ENCODE measurements around the gene PQBP1.
A peak's percentile ranks its signal among the peaks of the same experiment; 100 is the strongest.

PQBP1 gene

DNA sequence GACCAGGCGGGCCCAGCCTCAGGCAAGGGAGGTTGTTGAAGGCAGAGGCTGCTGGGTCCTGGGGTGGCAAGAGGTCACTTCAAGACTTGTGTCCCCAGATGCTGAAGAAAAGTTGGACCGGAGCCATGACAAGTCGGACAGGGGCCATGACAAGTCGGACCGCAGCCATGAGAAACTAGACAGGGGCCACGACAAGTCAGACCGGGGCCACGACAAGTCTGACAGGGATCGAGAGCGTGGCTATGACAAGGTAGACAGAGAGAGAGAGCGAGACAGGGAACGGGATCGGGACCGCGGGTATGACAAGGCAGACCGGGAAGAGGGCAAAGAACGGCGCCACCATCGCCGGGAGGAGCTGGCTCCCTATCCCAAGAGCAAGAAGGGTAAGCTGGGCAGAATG lies 4.4 kb downstream of the PQBP1 start:
- no peak for DNase-seq (ENCODE audit: low spot score)

DNA sequence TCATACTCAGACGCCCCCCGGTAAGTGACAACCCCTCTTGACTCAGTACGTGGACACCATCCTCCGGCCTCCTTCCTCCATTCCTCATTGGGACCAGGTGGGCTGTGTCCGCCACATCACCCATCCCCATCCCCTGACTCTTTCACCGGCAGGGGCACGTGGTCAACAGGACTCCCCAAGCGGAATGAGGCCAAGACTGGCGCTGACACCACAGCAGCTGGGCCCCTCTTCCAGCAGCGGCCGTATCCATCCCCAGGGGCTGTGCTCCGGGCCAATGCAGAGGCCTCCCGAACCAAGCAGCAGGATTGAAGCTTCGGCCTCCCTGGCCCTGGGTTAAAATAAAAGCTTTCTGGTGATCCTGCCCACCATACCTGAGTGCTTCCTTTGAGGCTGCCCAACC lies 5.0 kb downstream of the PQBP1 start:
- DNase-seq (ENCODE audit: low spot score): no peak

DNA sequence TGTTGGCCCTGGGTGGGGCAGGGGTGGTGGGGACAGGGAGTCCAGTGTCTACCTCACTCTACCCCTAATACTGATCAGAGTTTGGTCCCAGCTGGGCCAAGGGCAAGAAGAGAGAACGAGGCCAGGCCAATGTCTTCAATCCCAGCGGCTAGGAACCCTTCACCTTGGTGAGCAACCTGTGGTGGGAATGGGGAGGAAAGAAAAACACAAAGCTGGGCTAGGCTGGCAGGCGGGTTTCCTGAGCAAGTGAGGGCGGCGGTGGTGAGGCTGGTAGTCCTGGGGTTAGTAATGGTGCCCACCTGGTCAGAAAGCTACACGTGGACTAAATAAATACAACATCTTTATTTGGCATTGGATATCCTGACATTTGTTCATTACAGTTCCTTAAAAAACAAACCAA lies 5.6 kb downstream of the PQBP1 start:
- no peak for DNase-seq (ENCODE audit: low spot score)

DNA sequence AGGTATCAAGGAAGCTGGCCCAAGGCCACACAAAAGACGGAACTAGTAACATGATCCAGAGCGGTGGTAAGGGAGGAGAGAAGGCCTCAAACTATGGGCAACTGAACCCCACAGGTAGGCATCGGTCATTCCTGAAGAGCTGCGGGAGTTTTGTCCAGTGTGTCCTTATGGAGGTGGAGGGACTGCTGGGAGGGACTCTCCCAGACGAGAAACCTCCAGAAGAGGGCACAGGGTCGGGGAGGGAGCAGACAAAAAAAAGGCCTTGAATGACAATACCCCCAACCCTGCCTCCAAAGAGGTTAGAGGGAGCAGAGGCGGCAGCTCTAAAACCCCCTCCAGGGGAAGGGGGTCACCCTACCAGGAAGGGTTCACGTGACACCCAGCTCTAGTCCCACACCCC lies 6.5 kb downstream of the PQBP1 start:
- DNase-seq (ENCODE audit: low spot score): no peak

- DNase-seq (ENCODE audit: low spot score): no peak
Observed at GRCh38 chrX:48904626-48905025, 6.9 kb downstream of the PQBP1 start.

- DNase-seq (ENCODE audit: low spot score): no peak
Observed at GRCh38 chrX:48905090-48905790, 7.5 kb downstream of the PQBP1 start.

- DNase-seq (ENCODE audit: low spot score): no peak
Observed at GRCh38 chrX:48908600-48908999, 10.9 kb downstream of the PQBP1 start.

GRCh38 chrX:48909703-48910294 lies 12.1 kb downstream of the PQBP1 start:
- DNase-seq (ENCODE audit: low spot score): no peak

- peak; percentile 48 for DNase-seq (ENCODE audit: low spot score)
Observed at GRCh38 chrX:48910926-48911411, 13.2 kb downstream of the PQBP1 start.

DNA sequence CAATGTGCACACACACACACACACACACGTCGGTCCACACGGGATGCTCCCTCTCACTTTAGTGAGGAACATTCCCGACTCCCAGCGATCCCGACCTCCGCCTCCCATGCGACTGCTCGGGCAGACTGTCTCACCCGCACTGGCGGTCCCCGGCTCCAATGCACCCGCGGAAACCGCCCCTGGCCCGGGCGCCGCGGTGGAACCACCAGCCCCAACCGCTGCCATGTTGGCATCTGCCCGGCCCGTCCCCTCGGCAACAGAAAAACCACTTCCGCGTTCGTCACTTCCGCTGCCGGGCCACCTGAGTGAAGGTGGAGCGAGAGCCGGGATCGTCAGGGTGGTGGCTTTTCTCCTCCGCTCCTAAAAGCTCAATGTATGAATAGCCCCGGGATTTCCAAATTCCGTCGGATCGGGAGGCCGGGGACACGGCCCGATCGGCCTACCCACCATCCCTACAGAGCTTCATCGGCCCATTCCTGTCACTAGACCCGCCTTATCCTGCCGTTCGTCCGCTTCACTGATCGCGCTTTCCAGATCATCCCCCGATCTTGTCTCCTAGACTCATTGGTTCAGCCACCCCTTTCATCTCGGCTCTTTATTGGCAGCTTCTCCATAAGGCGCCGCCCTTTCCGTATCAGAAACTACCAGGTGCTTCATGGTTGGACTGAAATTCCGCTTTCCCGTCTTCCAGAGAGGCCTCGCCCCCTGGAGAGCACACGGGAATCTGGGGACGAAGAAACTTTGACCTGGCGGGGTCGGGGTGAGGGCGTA lies 13.9 kb downstream of the PQBP1 start, which contains the start of gene SLC35A2:
Gene SLC35A2 (minus strand): TSS at position 235 of the 771 bp plus-strand sequence. CDS start 10 bp downstream, at position 225.
- DNase-seq (ENCODE audit: low spot score): peak; percentile 83

GRCh38 chrX:48913605-48914366 lies 16.1 kb downstream of the PQBP1 start:
- no peak for DNase-seq (ENCODE audit: low spot score)

DNA sequence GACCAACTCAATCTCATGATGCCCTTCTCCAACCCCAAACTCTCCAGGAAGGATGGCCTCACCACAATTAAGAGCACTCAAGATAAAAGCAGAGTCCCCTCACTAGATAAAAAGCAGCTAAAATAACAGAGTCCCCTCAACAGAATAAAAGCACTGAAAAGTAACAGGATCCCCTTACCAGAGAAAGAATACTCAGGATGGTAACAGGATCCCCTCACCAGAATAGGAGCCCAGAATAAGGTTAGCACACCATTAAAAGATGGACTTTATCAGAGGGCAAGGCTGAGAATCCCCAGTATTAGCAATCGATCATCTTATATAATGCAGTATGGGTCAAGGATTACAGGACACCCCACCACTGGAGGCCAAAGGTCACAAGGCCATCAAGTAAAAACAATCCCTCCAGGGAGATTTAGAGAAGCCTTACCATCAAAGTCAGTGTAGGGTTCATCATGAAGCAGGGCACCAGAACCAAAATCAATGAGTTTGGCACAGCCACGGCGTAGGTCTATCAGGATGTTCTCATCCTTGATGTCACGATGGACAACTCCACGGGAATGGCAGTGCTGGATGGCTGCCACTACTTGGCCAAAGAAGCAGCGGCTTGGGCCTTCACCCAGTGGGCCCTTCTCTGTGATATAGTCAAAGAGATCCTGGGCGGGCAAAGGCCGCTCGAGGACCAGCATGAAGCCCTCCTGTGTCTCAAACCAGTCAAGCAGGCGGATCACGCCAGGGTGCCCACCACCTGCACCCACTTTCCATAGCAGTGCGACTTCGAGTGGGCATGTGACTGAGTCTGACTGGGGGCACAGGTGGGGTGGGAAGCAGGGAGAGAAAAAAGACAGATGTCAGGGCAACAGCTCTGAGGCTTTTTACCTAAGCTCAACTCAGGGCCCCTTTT lies 17.1 kb downstream of the PQBP1 start:
- no peak for DNase-seq (ENCODE audit: low spot score)

- peak; percentile 93 for DNase-seq (ENCODE audit: low spot score)
Observed at GRCh38 chrX:48917139-48918001, 19.6 kb downstream of the PQBP1 start.

DNA sequence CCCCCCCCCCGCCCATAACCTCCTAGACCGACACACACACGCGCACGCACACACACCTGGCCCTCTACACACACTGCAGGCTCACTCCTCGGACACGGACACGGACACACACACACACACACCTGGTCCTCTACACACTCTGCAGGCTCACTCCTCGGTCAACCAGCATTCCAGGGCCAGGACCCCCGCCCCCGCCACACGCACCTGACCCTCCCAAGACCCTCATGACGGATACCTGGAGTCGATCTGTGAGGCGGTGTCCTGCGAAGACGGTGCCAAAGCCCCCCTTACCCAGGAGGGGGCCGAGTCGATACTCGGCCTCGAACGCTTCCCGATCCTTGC lies 20.5 kb downstream of the PQBP1 start:
- no peak for DNase-seq (ENCODE audit: low spot score)

DNA sequence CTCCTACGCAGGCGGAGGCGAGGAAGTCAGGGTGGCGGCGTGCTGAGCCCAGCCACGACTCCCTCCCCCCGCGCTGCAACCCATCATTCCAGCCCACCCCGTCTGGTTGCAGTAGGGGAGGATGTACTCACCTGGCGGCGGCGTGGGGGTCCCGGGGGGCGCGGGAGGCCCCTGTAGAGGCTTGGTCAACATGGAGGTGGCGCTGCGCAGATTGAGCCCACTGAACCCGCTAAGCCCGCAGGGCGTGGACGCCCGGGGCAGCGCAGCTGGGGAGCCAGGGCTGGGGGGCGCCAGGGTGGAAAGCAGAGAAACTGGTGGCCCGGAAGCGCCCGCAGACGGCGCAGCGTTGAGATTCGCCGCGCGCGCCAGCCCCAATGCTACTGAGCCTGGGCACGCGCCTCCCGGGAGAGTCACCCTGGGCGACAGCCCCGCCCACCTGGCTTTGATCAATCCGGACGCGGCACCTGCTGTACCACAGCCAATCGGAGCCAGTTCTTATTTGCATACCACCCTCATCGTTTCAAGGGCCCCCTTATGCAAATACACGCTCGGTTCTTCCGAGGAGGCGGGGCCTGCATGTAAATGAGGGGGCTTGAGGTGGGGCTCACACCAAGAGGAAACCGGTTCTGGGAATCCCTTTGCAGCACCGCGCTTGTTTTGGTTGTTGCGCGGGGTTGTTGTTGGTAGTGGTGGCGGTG lies 21.1 kb downstream of the PQBP1 start, which contains the start of gene PIM2:
Gene PIM2 (minus strand): TSS at position 382 of the 698 bp plus-strand sequence. CDS start 190 bp downstream, at position 192.
- peak; percentile 96 for DNase-seq (ENCODE audit: low spot score)

GRCh38 chrX:48919360-48919841 lies 21.7 kb downstream of the PQBP1 start:
- no peak for DNase-seq (ENCODE audit: low spot score)

DNA sequence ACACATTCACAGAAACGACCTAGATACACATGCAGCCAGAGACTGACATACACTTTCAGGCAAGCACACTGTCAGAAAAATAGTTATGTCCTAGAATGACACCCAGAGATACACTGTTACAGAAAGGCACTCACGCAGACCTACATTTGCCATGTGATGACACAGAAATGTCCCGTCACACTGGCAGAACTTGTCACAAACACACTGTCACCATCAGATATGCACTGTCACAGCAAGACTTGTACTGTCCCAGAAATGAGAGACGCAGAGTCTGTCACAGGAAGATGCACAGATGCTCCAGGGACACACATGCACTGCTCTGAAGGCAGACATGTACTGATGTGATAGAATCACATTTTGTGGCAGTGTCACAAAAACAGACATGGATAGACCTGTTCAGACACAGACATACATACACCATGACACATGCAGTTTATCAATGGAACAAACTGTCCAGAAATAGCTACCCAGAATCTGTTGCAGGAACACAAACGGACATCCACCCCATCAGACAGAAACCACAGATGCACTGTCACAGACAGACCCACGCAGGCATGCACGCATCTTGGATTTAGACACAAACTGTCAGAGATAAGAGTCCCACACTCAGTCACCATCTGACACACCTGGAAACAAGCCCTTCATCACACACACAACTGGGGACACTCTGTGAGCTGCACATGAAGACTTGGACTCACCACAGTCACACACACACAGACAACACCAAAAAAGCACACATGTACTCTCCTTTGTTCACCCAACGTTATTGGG lies 22.4 kb downstream of the PQBP1 start:
- DNase-seq (ENCODE audit: low spot score): no peak

- DNase-seq (ENCODE audit: low spot score): no peak
Observed at GRCh38 chrX:48920718-48921104, 23.0 kb downstream of the PQBP1 start.

- no peak for DNase-seq (ENCODE audit: low spot score)
Observed at GRCh38 chrX:48923771-48924170, 26.0 kb downstream of the PQBP1 start.
